H9 (cell line): Measurements from ENCODE around the gene FRAS1. TPM values are rescaled to one million over a fixed set of nuclear protein-coding genes. Genes with fewer than 3 reads are reported as not detected.

ENCODE experiments used
- DNase-seq: peaks from one replicate; pipeline ENCODE4 v3.0.0-alpha.2; 2017
- H2AFZ ChIP-seq: one replicate; pipeline ENCODE4 v1.6.1; 2013; ENCODE audit warnings: mild to moderate bottlenecking, low read length, control low read depth, moderate library complexity
- H2AK5ac ChIP-seq: 2 replicates; pipeline ENCODE4 v1.6.1; 2013; ENCODE audit warnings: low read length, control low read depth, mixed read lengths; ENCODE audit not compliant: insufficient read length
- H2BK120ac ChIP-seq: one replicate; pipeline ENCODE4 v1.6.1; 2013; ENCODE audit warnings: low read depth, mild to moderate bottlenecking, low read length, control low read depth, inconsistent platforms; ENCODE audit not compliant: poor library complexity, severe bottlenecking
- H2BK12ac ChIP-seq: 2 replicates; pipeline ENCODE4 v1.6.1; 2013; ENCODE audit warnings: low read length, control low read depth, mixed read lengths, low read depth; ENCODE audit not compliant: insufficient read length
- H2BK15ac ChIP-seq: 2 replicates; pipeline ENCODE4 v1.6.1; 2013; ENCODE audit warnings: low read depth, low read length, control low read depth
- H2BK20ac ChIP-seq: one replicate; pipeline ENCODE4 v1.6.1; 2013; ENCODE audit warnings: low read depth, mild to moderate bottlenecking, low read length, control low read depth, inconsistent platforms; ENCODE audit not compliant: poor library complexity, severe bottlenecking
- H2BK5ac ChIP-seq: 2 replicates; pipeline ENCODE4 v1.6.1; 2013; ENCODE audit warnings: low read length, control low read depth, mixed read lengths; ENCODE audit not compliant: insufficient read length
- H3K14ac ChIP-seq: 2 replicates; pipeline ENCODE4 v1.6.1; 2013; ENCODE audit warnings: low read length, control low read depth; ENCODE audit not compliant: insufficient read depth
- H3K18ac ChIP-seq: 2 replicates; pipeline ENCODE4 v1.6.1; 2013; ENCODE audit warnings: low read depth, mild to moderate bottlenecking, mixed read lengths, low read length, control low read depth; ENCODE audit not compliant: insufficient read length
- H3K23ac ChIP-seq: 2 replicates; pipeline ENCODE4 v1.6.1; 2013; ENCODE audit warnings: low read length, control low read depth, mixed read lengths, low read depth; ENCODE audit not compliant: insufficient read length
- H3K23me2 ChIP-seq: 2 replicates; pipeline ENCODE4 v1.6.1; 2013; ENCODE audit warnings: low read depth, mild to moderate bottlenecking, mixed read lengths, low read length, control low read depth; ENCODE audit not compliant: insufficient read length, poor library complexity, severe bottlenecking
- H3K27ac ChIP-seq: 2 replicates; pipeline ENCODE4 v1.5.1; 2013; ENCODE audit warnings: low read length, control low read depth, mixed read lengths, low read depth; ENCODE audit not compliant: insufficient read length
- H3K27me3 ChIP-seq: 2 replicates; pipeline ENCODE4 v1.6.1; 2013; ENCODE audit warnings: low read length, control low read depth, inconsistent platforms; ENCODE audit not compliant: insufficient read depth
- H3K4ac ChIP-seq: 2 replicates; pipeline ENCODE4 v1.6.1; 2013; ENCODE audit warnings: low read depth, mild to moderate bottlenecking, control low read depth, inconsistent platforms, low read length, moderate library complexity
- H3K4me1 ChIP-seq: 2 replicates; pipeline ENCODE4 v1.6.1; 2013; ENCODE audit warnings: low read length, control low read depth, inconsistent platforms; ENCODE audit not compliant: insufficient read depth
- H3K4me2 ChIP-seq: 2 replicates; pipeline ENCODE4 v1.6.1; 2013; ENCODE audit warnings: low read length, control low read depth, mixed read lengths; ENCODE audit not compliant: insufficient read length, insufficient read depth
- H3K56ac ChIP-seq: 2 replicates; pipeline ENCODE4 v1.6.1; 2013; ENCODE audit warnings: low read depth, mild to moderate bottlenecking, mixed read lengths, low read length, control low read depth; ENCODE audit not compliant: insufficient read length
- H3K79me1 ChIP-seq: 2 replicates; pipeline ENCODE4 v1.6.1; 2013; ENCODE audit warnings: low read depth, mild to moderate bottlenecking, moderate library complexity, low read length, control low read depth, inconsistent platforms; ENCODE audit not compliant: insufficient read depth, poor library complexity, severe bottlenecking
- H3K79me2 ChIP-seq: 2 replicates; pipeline ENCODE4 v1.6.1; 2013; ENCODE audit warnings: low read length, control low read depth, inconsistent platforms; ENCODE audit not compliant: insufficient read depth
- H3K9ac ChIP-seq: 2 replicates; pipeline ENCODE4 v1.6.1; 2013; ENCODE audit warnings: low read length, control low read depth, mixed read lengths; ENCODE audit not compliant: insufficient read length; ENCODE audit errors: extremely low read depth
- H3K9me3 ChIP-seq: one replicate; pipeline ENCODE4 v1.6.1; 2013; ENCODE audit warnings: low read depth, low read length, inconsistent platforms; ENCODE audit not compliant: control insufficient read depth
- H3T11ph ChIP-seq: one replicate; pipeline ENCODE4 v1.6.1; 2013; ENCODE audit warnings: mild to moderate bottlenecking, low read length, control low read depth, inconsistent platforms
- H4K20me1 ChIP-seq: one replicate; pipeline ENCODE4 v1.6.1; 2013; ENCODE audit not compliant: control insufficient read depth, insufficient read length, insufficient read depth
- H4K5ac ChIP-seq: 2 replicates; pipeline ENCODE4 v1.6.1; 2013; ENCODE audit warnings: low read depth, mild to moderate bottlenecking, mixed read lengths, low read length, control low read depth; ENCODE audit not compliant: insufficient read length
- H4K8ac ChIP-seq: replicated peaks from 2 replicates; pipeline ENCODE4 v1.6.1; 2013; ENCODE audit warnings: low read length, control low read depth, mixed read lengths, low read depth; ENCODE audit not compliant: insufficient read length
- H4K91ac ChIP-seq: 2 replicates; pipeline ENCODE4 v1.6.1; 2013; ENCODE audit warnings: low read depth, mild to moderate bottlenecking, moderate library complexity, mixed read lengths, low read length, control low read depth; ENCODE audit not compliant: insufficient read length
- H3K27ac Mint-ChIP-seq, 3 experiments: 2 replicates in 2 of 3; 3 replicates in 1 of 3; pipeline ENCODE4 v1.8.0; 2020 to 2021; ENCODE audit warnings: mixed read lengths in 3 of 3, mild to moderate bottlenecking in 1 of 3, moderate library complexity in 1 of 3
- H3K27me3 Mint-ChIP-seq: 2 replicates; pipeline ENCODE4 v1.8.0; 2021; ENCODE audit warnings: low read depth, mild to moderate bottlenecking, moderate library complexity, mixed read lengths
- H3K36me3 Mint-ChIP-seq, 3 experiments: 2 replicates in 2 of 3; 3 replicates in 1 of 3; pipeline ENCODE4 v1.8.0; 2020 to 2021; ENCODE audit warnings: low read depth in 3 of 3, mixed read lengths in 3 of 3; ENCODE audit not compliant: insufficient read depth in 1 of 3
- H3K4me1 Mint-ChIP-seq, 2 experiments: 2 replicates each; pipeline ENCODE4 v1.8.0; 2020; ENCODE audit warnings: mixed read lengths in 2 of 2
- H3K4me3 Mint-ChIP-seq, 2 experiments: 2 replicates in 1 of 2; 3 replicates in 1 of 2; pipeline ENCODE4 v1.8.0; 2020 to 2021; ENCODE audit warnings: mild to moderate bottlenecking in 2 of 2, mixed read lengths in 2 of 2, moderate library complexity in 1 of 2
- H3K9me3 Mint-ChIP-seq, 2 experiments: 2 replicates in 1 of 2; 3 replicates in 1 of 2; pipeline ENCODE4 v1.8.0; 2020; ENCODE audit warnings: mild to moderate bottlenecking in 2 of 2, mixed read lengths in 2 of 2, moderate library complexity in 1 of 2
- WGBS: extraction: QIAGEN DNeasy Blood & Tissue Kit; methylation state at CpG from one replicate; pipeline ENCODE4 v1.1.7; 2013; ENCODE audit warnings: missing lambda C conversion rate, low lambda C conversion rate, mixed read lengths; ENCODE audit not compliant: insufficient read length; ENCODE audit errors: extremely low coverage; 5-methylcytosine and 5-hydroxymethylcytosine counted together
- total RNA-seq: library from RNA; stranded (reverse); gene quantifications from 2 replicates; pipeline ENCODE4 v1.2.1, GENCODE V29; 2021
- TF ChIP-seq, protein P1 (sequence below): fragments of 200-600 bp; sonication (generic); conservative IDR thresholded peaks from 3 replicates; pipeline ENCODE4 v1.8.0; 2021; ENCODE audit warnings: antibody characterized with exemption, mild to moderate bottlenecking

The FRAS1 gene
- total RNA-seq, 1 experiment from 2014 or later = 58.5 TPM

DNA sequence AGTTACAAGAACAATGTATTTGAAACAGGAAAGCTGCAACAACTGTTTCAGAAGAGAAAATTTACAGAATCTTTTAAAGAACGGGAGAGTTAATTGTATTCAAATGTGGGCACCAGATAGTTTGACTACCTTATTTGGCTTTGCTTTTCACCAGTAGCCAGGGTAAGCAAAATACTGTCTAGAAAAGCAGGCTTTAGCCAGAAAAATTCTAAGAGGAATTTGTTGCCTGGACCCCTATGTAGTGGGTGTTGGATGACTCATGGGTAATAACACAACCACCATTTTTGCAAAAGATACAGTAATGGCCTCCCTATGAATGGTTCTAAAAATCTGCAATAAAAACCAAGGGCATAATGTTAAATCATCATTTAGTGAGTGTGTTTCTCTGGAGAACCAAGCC is 261.0 kb downstream of the FRAS1 start:
- DNase-seq = no peak
- no peak overlapping the region for H3K9ac ChIP-seq
- H2BK15ac ChIP-seq = no peak overlapping the region
- H2BK12ac ChIP-seq = no peak overlapping the region
- no peaks in the 10 kb centered on the region for H3K27me3 ChIP-seq
- H3K4me2 ChIP-seq = no peak overlapping the region
- no peak overlapping the region for H3K27ac ChIP-seq
- no peak overlapping the region for H2BK5ac ChIP-seq
- no peaks in the 10 kb centered on the region for H3K9me3 ChIP-seq
- H3K56ac ChIP-seq = no peak overlapping the region
- WGBS = no CpG with 5 or more reads among the region's 1 CpG
- no peak overlapping the region for H3K18ac ChIP-seq
- H3K79me2 ChIP-seq = no peaks in the 10 kb centered on the region
- H3K23ac ChIP-seq = no peak overlapping the region
- H4K5ac ChIP-seq = no peak overlapping the region
- TF ChIP-seq, protein P1, sequence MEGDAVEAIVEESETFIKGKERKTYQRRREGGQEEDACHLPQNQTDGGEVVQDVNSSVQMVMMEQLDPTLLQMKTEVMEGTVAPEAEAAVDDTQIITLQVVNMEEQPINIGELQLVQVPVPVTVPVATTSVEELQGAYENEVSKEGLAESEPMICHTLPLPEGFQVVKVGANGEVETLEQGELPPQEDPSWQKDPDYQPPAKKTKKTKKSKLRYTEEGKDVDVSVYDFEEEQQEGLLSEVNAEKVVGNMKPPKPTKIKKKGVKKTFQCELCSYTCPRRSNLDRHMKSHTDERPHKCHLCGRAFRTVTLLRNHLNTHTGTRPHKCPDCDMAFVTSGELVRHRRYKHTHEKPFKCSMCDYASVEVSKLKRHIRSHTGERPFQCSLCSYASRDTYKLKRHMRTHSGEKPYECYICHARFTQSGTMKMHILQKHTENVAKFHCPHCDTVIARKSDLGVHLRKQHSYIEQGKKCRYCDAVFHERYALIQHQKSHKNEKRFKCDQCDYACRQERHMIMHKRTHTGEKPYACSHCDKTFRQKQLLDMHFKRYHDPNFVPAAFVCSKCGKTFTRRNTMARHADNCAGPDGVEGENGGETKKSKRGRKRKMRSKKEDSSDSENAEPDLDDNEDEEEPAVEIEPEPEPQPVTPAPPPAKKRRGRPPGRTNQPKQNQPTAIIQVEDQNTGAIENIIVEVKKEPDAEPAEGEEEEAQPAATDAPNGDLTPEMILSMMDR = no peak
- H3K23me2 ChIP-seq = no peaks in the 10 kb centered on the region
- H3T11ph ChIP-seq = no peak overlapping the region
- H3K27me3 Mint-ChIP-seq = no peaks in the 10 kb centered on the region
- H3K4ac ChIP-seq = no peak overlapping the region
- H2AK5ac ChIP-seq = no peak overlapping the region
- H3K27ac Mint-ChIP-seq = no peak overlapping the region; a peak in 1 of 7 replicates
- H3K4me1 ChIP-seq = no peaks in the 10 kb centered on the region
- H3K36me3 Mint-ChIP-seq = peaks cover 41 to 57% (median 46%) of the 10 kb centered on the region in 3 experiments; a peak in 6 of 7 replicates
- H2BK20ac ChIP-seq = no peak overlapping the region
- no peak overlapping the region for H2BK120ac ChIP-seq
- no peak overlapping the region for H3K14ac ChIP-seq
- H2AFZ ChIP-seq = no peak overlapping the region
- peaks cover 22 to 23% of the 10 kb centered on the region in 2 experiments for H3K4me1 Mint-ChIP-seq
- no peak overlapping the region for H3K4me3 Mint-ChIP-seq
- no peaks in the 10 kb centered on the region for H3K9me3 Mint-ChIP-seq
- no peaks in the 10 kb centered on the region for H3K79me1 ChIP-seq
- H4K91ac ChIP-seq = no peak overlapping the region
- no peak overlapping the region for H4K8ac ChIP-seq
- no peaks in the 10 kb centered on the region for H4K20me1 ChIP-seq
